Tibial nerve (tissue), 4 donors: ENCODE results near the gene DNASE1L2. TPM values are rescaled to one million over a fixed set of nuclear protein-coding genes. Genes with fewer than 3 reads are reported as not detected.

ENCODE experiments used
- DNase-seq, 2 donors: peaks; one replicate each; pipeline ENCODE4 v3.0.0-alpha.2; 2019; ENCODE audit warnings: low spot score in 2 of 2
- H3K27ac ChIP-seq, 4 donors: fragments of 200-600 bp; sonication (generic) in 3 of 4; one replicate each; pipeline ENCODE4 v1.5.1; 2017 to 2019; ENCODE audit warnings: mild to moderate bottlenecking in 1 of 4
- H3K27me3 ChIP-seq, 2 donors: fragments of 200-600 bp; sonication (generic) in 1 of 2; one replicate each; pipeline versions ENCODE4 v1.5.1 to v1.6.0; 2017 to 2019
- H3K36me3 ChIP-seq, 3 donors: fragments of 200-600 bp; sonication (generic); one replicate each; pipeline ENCODE4 v1.5.1; 2018 to 2019
- H3K4me1 ChIP-seq, 4 donors: fragments of 200-600 bp; sonication (generic) in 3 of 4; one replicate each; pipeline ENCODE4 v1.5.1; 2017 to 2019
- H3K4me3 ChIP-seq, 4 donors: fragments of 200-600 bp; sonication (generic) in 3 of 4; one replicate each; pipeline ENCODE4 v1.5.1; 2017 to 2019; ENCODE audit warnings: mild to moderate bottlenecking in 1 of 4, moderate library complexity in 1 of 4
- H3K9me3 ChIP-seq, 4 donors: fragments of 200-600 bp; sonication (generic) in 3 of 4; one replicate each; pipeline ENCODE4 v1.5.1; 2017 to 2019
- EP300 ChIP-seq, 2 donors: sonication (generic); formaldehyde crosslinking; IDR thresholded peaks; one replicate each; pipeline ENCODE4 v1.6.1; 2017; ENCODE audit warnings: antibody characterized with exemption in 2 of 2, mild to moderate bottlenecking in 1 of 2
- POLR2A ChIP-seq, 2 donors: fragments of 450-650 bp; IDR thresholded peaks; one replicate each; pipeline ENCODE4 v1.6.1; 2017; ENCODE audit warnings: antibody characterized with exemption in 2 of 2, mild to moderate bottlenecking in 2 of 2, moderate library complexity in 2 of 2
- WGBS, 2 donors: methylation state at CpG; one replicate each; pipeline ENCODE4 v1.1.5; 2018; 5-methylcytosine and 5-hydroxymethylcytosine counted together
- total RNA-seq, 4 donors: library from RNA; depleted of rRNA; stranded (reverse); fragments of >200 nt; gene quantifications; one replicate each; pipeline ENCODE4 v1.1.0, GENCODE V29; 2016
- TF ChIP-seq, protein P1 (sequence below), 5 experiments: fragments of 200-600 bp in 3 of 5; fragments of 450-650 bp in 2 of 5; sonication (generic) in 3 of 5; IDR thresholded peaks; one replicate each; pipeline ENCODE4 v1.5.1; 2016 to 2019; ENCODE audit warnings: antibody characterized with exemption in 5 of 5, mild to moderate bottlenecking in 3 of 5, moderate library complexity in 2 of 5

Gene DNASE1L2
- total RNA-seq, 4 donors from 2014 or later, result 0.39 to 5.4 (median 0.64) TPM

- Histone ChIP-seq H3K9me3 (no peaks in the 10 kb centered on the region), H3K36me3 (peaks cover 0 to 81% (median 0%) of the 10 kb centered on the region in 3 donors)
Measured at GRCh38 chr16:2278272-2278608, 42.0 kb downstream of the DNASE1L2 start.

GRCh38 chr16:2278956-2279800 is 42.9 kb downstream of the DNASE1L2 start:
- H3K9me3 ChIP-seq, result no peaks in the 10 kb centered on the region
- WGBS, 2 donors, result 87% methylated on average over 22 to 26 of the region's 26 CpGs
- H3K27ac ChIP-seq, result no peak overlapping the region

More at GRCh38 chr16:2278272-2278608, 42.0 kb downstream of the DNASE1L2 start:
- TF ChIP-seq EP300 (IDR thresholded peaks at IDR 0.05) (no peak), POLR2A (IDR thresholded peaks at IDR 0.05) (no peak)
- TF ChIP-seq, protein P1, sequence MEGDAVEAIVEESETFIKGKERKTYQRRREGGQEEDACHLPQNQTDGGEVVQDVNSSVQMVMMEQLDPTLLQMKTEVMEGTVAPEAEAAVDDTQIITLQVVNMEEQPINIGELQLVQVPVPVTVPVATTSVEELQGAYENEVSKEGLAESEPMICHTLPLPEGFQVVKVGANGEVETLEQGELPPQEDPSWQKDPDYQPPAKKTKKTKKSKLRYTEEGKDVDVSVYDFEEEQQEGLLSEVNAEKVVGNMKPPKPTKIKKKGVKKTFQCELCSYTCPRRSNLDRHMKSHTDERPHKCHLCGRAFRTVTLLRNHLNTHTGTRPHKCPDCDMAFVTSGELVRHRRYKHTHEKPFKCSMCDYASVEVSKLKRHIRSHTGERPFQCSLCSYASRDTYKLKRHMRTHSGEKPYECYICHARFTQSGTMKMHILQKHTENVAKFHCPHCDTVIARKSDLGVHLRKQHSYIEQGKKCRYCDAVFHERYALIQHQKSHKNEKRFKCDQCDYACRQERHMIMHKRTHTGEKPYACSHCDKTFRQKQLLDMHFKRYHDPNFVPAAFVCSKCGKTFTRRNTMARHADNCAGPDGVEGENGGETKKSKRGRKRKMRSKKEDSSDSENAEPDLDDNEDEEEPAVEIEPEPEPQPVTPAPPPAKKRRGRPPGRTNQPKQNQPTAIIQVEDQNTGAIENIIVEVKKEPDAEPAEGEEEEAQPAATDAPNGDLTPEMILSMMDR (IDR thresholded peaks at IDR 0.05), result no peak
- DNase-seq, result no peak
- H3K4me3 ChIP-seq, result no peak overlapping the region
- 78 to 80% methylated on average over 7 to 9 of the region's 14 CpGs for WGBS, 2 donors
- peaks cover 0 to 4% (median 0%) of the 10 kb centered on the region in 4 donors for H3K4me1 ChIP-seq
- H3K27ac ChIP-seq, result no peak overlapping the region
- no peaks in the 10 kb centered on the region for H3K27me3 ChIP-seq

GRCh38 chr16:2280461-2280860 is 44.2 kb downstream of the DNASE1L2 start:
- WGBS, 2 donors, result 80 to 88% methylated on average over 5 to 8 of the region's 8 CpGs
- no peak for DNase-seq
- H3K36me3 ChIP-seq, result peaks cover 0 to 93% (median 0%) of the 10 kb centered on the region in 3 donors

More at GRCh38 chr16:2278956-2279800, 42.9 kb downstream of the DNASE1L2 start:
- Histone ChIP-seq H3K36me3 (peaks cover 0 to 85% (median 0%) of the 10 kb centered on the region in 3 donors), H3K4me1 (no peaks in the 10 kb centered on the region), H3K27me3 (no peaks in the 10 kb centered on the region), H3K4me3 (no peak overlapping the region)
- DNase-seq, result no peak
- TF ChIP-seq EP300 (IDR thresholded peaks at IDR 0.05), result no peak
- TF ChIP-seq POLR2A (IDR thresholded peaks at IDR 0.05), result no peak
- TF ChIP-seq, protein P1 (IDR thresholded peaks at IDR 0.05), result no peak

DNA sequence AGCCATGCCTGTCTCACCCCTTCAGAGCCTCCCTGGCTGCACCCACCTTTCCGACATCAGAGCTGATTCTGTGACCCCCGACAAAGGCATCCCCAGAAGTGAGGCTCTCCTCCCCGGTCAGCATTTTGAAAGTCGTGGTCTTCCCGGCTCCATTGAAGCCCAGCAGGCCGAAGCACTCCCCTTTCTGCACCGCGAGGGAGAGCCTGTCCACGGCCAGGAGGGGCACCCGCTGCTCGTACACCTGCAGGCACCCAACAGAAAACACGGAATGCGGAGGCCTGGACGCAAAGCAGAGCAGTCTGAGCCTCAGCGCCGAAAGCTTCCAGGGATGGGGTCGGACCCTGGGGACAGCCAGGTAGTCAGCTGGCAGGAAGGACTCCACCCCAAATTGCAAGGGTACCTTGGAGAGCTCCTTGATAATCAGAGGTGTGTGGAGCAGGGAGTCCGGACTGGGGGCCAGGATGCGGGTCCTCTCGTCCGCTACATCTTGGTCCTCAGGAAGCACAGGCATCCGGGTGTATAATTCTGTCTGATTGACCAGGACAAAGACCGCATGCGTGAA is 44.8 kb downstream of the DNASE1L2 start:
- no peaks in the 10 kb centered on the region for H3K27me3 ChIP-seq
- 84 to 85% methylated on average over 20 to 24 of the region's 24 CpGs for WGBS, 2 donors
- no peaks in the 10 kb centered on the region for H3K9me3 ChIP-seq
- H3K4me1 ChIP-seq, result peaks cover 0 to under 1% (median 0%) of the 10 kb centered on the region in 4 donors
- DNase-seq, result no peak
- H3K27ac ChIP-seq, result no peak overlapping the region
- no peak for TF ChIP-seq EP300 (IDR thresholded peaks at IDR 0.05)
- no peak for TF ChIP-seq POLR2A (IDR thresholded peaks at IDR 0.05)
- TF ChIP-seq, protein P1 (IDR thresholded peaks at IDR 0.05), result no peak
- H3K4me3 ChIP-seq, result no peak overlapping the region
- peaks cover 0 to 93% (median 0%) of the 10 kb centered on the region in 3 donors for H3K36me3 ChIP-seq

More at GRCh38 chr16:2280461-2280860, 44.2 kb downstream of the DNASE1L2 start:
- TF ChIP-seq EP300 (IDR thresholded peaks at IDR 0.05) (no peak), POLR2A (IDR thresholded peaks at IDR 0.05) (no peak)
- TF ChIP-seq, protein P1 (IDR thresholded peaks at IDR 0.05), result no peak
- Histone ChIP-seq H3K4me3 (no peak overlapping the region), H3K9me3 (no peaks in the 10 kb centered on the region), H3K4me1 (no peaks in the 10 kb centered on the region), H3K27me3 (no peaks in the 10 kb centered on the region), H3K27ac (no peak overlapping the region)

- TF ChIP-seq, protein P1 (IDR thresholded peaks at IDR 0.05), result no peak
- TF ChIP-seq EP300 (IDR thresholded peaks at IDR 0.05) (no peak), POLR2A (IDR thresholded peaks at IDR 0.05) (no peak)
- 67 to 80% methylated on average over 5 of the region's 5 CpGs for WGBS, 2 donors
Measured at GRCh38 chr16:2282262-2282661, 46.0 kb downstream of the DNASE1L2 start.

More at GRCh38 chr16:2282262-2282661, 46.0 kb downstream of the DNASE1L2 start:
- Histone ChIP-seq H3K4me3 (no peak overlapping the region), H3K27me3 (no peaks in the 10 kb centered on the region), H3K9me3 (no peaks in the 10 kb centered on the region), H3K27ac (no peak overlapping the region), H3K4me1 (peaks cover 0 to 3% (median 0%) of the 10 kb centered on the region in 4 donors), H3K36me3 (peaks cover 0 to 93% (median 0%) of the 10 kb centered on the region in 3 donors)
- no peak for DNase-seq
